Gastroesophageal sphincter (tissue), 4 donors: ENCODE measurements around the gene ZNF74. TPM values are rescaled to one million over a fixed set of nuclear protein-coding genes. Genes with fewer than 3 reads are reported as not detected.

Source experiments
- ATAC-seq: fragments of 150-250 bp; one replicate; pipeline ENCODE4 v1.9.1; 2016; ENCODE audit warnings: mild to moderate bottlenecking, moderate library complexity
- H3K27ac ChIP-seq, 4 donors: fragments of 200-600 bp; sonication (generic) in 3 of 4; 1 replicate in 3 of 4; 2 replicates in 1 of 4; pipeline ENCODE4 v1.5.1; 2016 to 2019
- H3K27me3 ChIP-seq: fragments of 200-600 bp; sonication (generic); one replicate; pipeline ENCODE4 v1.5.1; 2019
- H3K36me3 ChIP-seq, 2 donors: fragments of 200-600 bp; sonication (generic); one replicate each; pipeline ENCODE4 v1.5.1; 2019; ENCODE audit warnings: control low read depth in 1 of 2
- H3K4me1 ChIP-seq, 3 donors: fragments of 200-600 bp; sonication (generic); 1 replicate in 2 of 3; 2 replicates in 1 of 3; pipeline ENCODE4 v1.5.1; 2016 to 2019; ENCODE audit warnings: control low read depth in 2 of 3
- H3K4me3 ChIP-seq, 2 donors: fragments of 200-600 bp; sonication (generic); one replicate each; pipeline ENCODE4 v1.5.1; 2019; ENCODE audit warnings: mild to moderate bottlenecking in 1 of 2, moderate library complexity in 1 of 2
- H3K9me3 ChIP-seq, 3 donors: fragments of 200-600 bp; sonication (generic); one replicate each; pipeline ENCODE4 v1.5.1; 2017 to 2019; ENCODE audit warnings: control low read depth in 2 of 3
- CTCF ChIP-seq, 4 experiments: fragments of 200-600 bp in 2 of 4; fragments of 450-650 bp in 2 of 4; sonication (generic) in 1 of 4; IDR thresholded peaks; one replicate each; pipeline ENCODE4 v1.5.1; 2017 to 2019; ENCODE audit warnings: antibody characterized with exemption in 4 of 4, mild to moderate bottlenecking in 2 of 4, moderate library complexity in 2 of 4
- EP300 ChIP-seq: sonication (generic); formaldehyde crosslinking; IDR thresholded peaks from one replicate; pipeline ENCODE4 v1.6.1; 2017; ENCODE audit warnings: antibody characterized with exemption, mild to moderate bottlenecking
- POLR2A ChIP-seq, 2 donors: fragments of 450-650 bp; IDR thresholded peaks; one replicate each; pipeline ENCODE4 v1.6.1; 2017; ENCODE audit warnings: antibody characterized with exemption in 2 of 2, mild to moderate bottlenecking in 2 of 2, moderate library complexity in 1 of 2
- POLR2AphosphoS5 ChIP-seq: sonication (generic); formaldehyde crosslinking; IDR thresholded peaks from one replicate; pipeline ENCODE4 v1.6.1; 2017; ENCODE audit warnings: antibody characterized with exemption
- WGBS, 2 donors: methylation state at CpG; one replicate each; pipeline ENCODE4 v1.1.5; 2018; ENCODE audit warnings: low coverage in 1 of 2; 5-methylcytosine and 5-hydroxymethylcytosine counted together
- total RNA-seq, 4 donors: library from RNA; depleted of rRNA; stranded (reverse); fragments of >200 nt; gene quantifications; one replicate each; pipeline ENCODE4 v1.1.0, GENCODE V29; 2016

The ZNF74 gene
- total RNA-seq, 4 donors from 2014 or later = 8.6 to 19.9 (median 11.1) TPM

- Histone ChIP-seq H3K4me3 (no peak overlapping the region), H3K4me1 (peaks cover 0 to 38% (median 4%) of the 10 kb centered on the region in 3 donors), H3K36me3 (peaks cover 0 to 56% of the 10 kb centered on the region in 2 donors), H3K9me3 (no peaks in the 10 kb centered on the region), H3K27ac (peak overlapping the region in 1 of 4 donors; percentile 30), H3K27me3 (no peaks in the 10 kb centered on the region)
- TF ChIP-seq POLR2AphosphoS5 = no peak
- TF ChIP-seq POLR2A (IDR thresholded peaks at IDR 0.05) = no peak
- no peak for TF ChIP-seq EP300
- 77 to 80% methylated on average over 3 to 6 of the region's 7 CpGs for WGBS, 2 donors
- ATAC-seq = no peak
Measured at GRCh38 chr22:20442485-20443284, 48.7 kb downstream of the ZNF74 start.

GRCh38 chr22:20444325-20444724, 50.4 kb downstream of the ZNF74 start:
- TF ChIP-seq CTCF (IDR thresholded peaks at IDR 0.05) = no peak
- TF ChIP-seq POLR2A (IDR thresholded peaks at IDR 0.05) = no peak
- no peak for TF ChIP-seq POLR2AphosphoS5
- TF ChIP-seq EP300 = no peak

GRCh38 chr22:20446383-20446970, 52.5 kb downstream of the ZNF74 start:
- H3K4me1 ChIP-seq = peaks cover 0 to 12% (median 0%) of the 10 kb centered on the region in 3 donors
- no peaks in the 10 kb centered on the region for H3K27me3 ChIP-seq
- peaks cover 0 to 73% of the 10 kb centered on the region in 2 donors for H3K36me3 ChIP-seq
- WGBS, 2 donors = 97 to 100% methylated on average over 5 to 9 of the region's 21 CpGs
- no peaks in the 10 kb centered on the region for H3K9me3 ChIP-seq
- H3K27ac ChIP-seq = no peak overlapping the region
- H3K4me3 ChIP-seq = no peak overlapping the region
- no peak for TF ChIP-seq EP300
- TF ChIP-seq POLR2A (IDR thresholded peaks at IDR 0.05) = no peak
- TF ChIP-seq POLR2AphosphoS5 = no peak
- no peak for TF ChIP-seq CTCF (IDR thresholded peaks at IDR 0.05)
- no peak for ATAC-seq

More at GRCh38 chr22:20444325-20444724, 50.4 kb downstream of the ZNF74 start:
- Histone ChIP-seq H3K27ac (no peak overlapping the region), H3K4me1 (peaks cover 0 to 23% (median 0%) of the 10 kb centered on the region in 3 donors), H3K27me3 (no peaks in the 10 kb centered on the region), H3K36me3 (peaks cover 0 to 56% of the 10 kb centered on the region in 2 donors), H3K4me3 (no peak overlapping the region), H3K9me3 (no peaks in the 10 kb centered on the region)
- WGBS, 2 donors = 93 to 100% methylated on average over 1 to 3 of the region's 4 CpGs
- ATAC-seq = no peak

GRCh38 chr22:20448630-20449029, 54.7 kb downstream of the ZNF74 start:
- Histone ChIP-seq H3K27me3 (no peaks in the 10 kb centered on the region), H3K4me1 (no peaks in the 10 kb centered on the region), H3K9me3 (no peaks in the 10 kb centered on the region), H3K27ac (no peak overlapping the region), H3K36me3 (peaks cover 0 to 56% of the 10 kb centered on the region in 2 donors), H3K4me3 (no peak overlapping the region)
- TF ChIP-seq POLR2AphosphoS5 (no peak), POLR2A (IDR thresholded peaks at IDR 0.05) (no peak), CTCF (IDR thresholded peaks at IDR 0.05) (no peak), EP300 (no peak)
- no peak for ATAC-seq
- WGBS, 2 donors = 89 to 90% methylated on average over 5 of the region's 5 CpGs

- Histone ChIP-seq H3K27ac (no peak overlapping the region), H3K36me3 (peaks cover 0 to 52% of the 10 kb centered on the region in 2 donors), H3K4me1 (no peaks in the 10 kb centered on the region), H3K4me3 (no peak overlapping the region), H3K9me3 (no peaks in the 10 kb centered on the region), H3K27me3 (no peaks in the 10 kb centered on the region)
- TF ChIP-seq EP300 (no peak), CTCF (IDR thresholded peaks at IDR 0.05) (no peak), POLR2AphosphoS5 (no peak)
- WGBS, 2 donors = 88 to 89% methylated on average over 5 to 6 of the region's 19 CpGs
- ATAC-seq = no peak
Measured at GRCh38 chr22:20449819-20450550, 56.0 kb downstream of the ZNF74 start.
